Loucy (cell line): ENCODE data around the gene PHF19.

Experiments
- H2AFZ ChIP-seq: fragments of 200-600 bp; sonication (generic); 2 replicates; pipeline ENCODE4 v1.6.0; 2016; ENCODE audit warnings: antibody characterized with exemption, mild to moderate bottlenecking, low read length, moderate library complexity
- H3F3A ChIP-seq: fragments of 200-600 bp; 2 replicates; pipeline ENCODE4 v1.6.0; 2016; ENCODE audit warnings: antibody characterized with exemption, low read depth, mild to moderate bottlenecking
- H3K27me3 ChIP-seq: fragments of 200-600 bp; sonication (generic); 2 replicates; pipeline ENCODE4 v1.6.1; 2014; ENCODE audit warnings: low read length, mild to moderate bottlenecking; ENCODE audit not compliant: insufficient read depth, poor library complexity, severe bottlenecking
- H3K36me3 ChIP-seq: fragments of 200-600 bp; sonication (generic); 2 replicates; pipeline ENCODE4 v1.6.1; 2016; ENCODE audit warnings: low read length; ENCODE audit not compliant: insufficient read depth
- H3K4me1 ChIP-seq: fragments of 200-600 bp; sonication (generic); 2 replicates; pipeline ENCODE4 v1.5.1; 2014; ENCODE audit warnings: low read length, mild to moderate bottlenecking; ENCODE audit not compliant: insufficient read depth, poor library complexity, severe bottlenecking
- H3K4me2 ChIP-seq: fragments of 200-600 bp; sonication (generic); 2 replicates; pipeline ENCODE4 v1.6.0; 2014; ENCODE audit warnings: antibody characterized with exemption, low read length, low read depth, mild to moderate bottlenecking; ENCODE audit not compliant: poor library complexity, severe bottlenecking
- H3K4me3 ChIP-seq: fragments of 200-600 bp; sonication (generic); 2 replicates; pipeline ENCODE4 v1.5.1; 2014; ENCODE audit warnings: low read length, mild to moderate bottlenecking, mixed read lengths; ENCODE audit not compliant: poor library complexity, severe bottlenecking
- H3K79me2 ChIP-seq: fragments of 200-600 bp; sonication (generic); 2 replicates; pipeline ENCODE4 v1.6.1; 2014; ENCODE audit warnings: low read length; ENCODE audit not compliant: insufficient read depth
- H3K9ac ChIP-seq: fragments of 200-600 bp; sonication (generic); 2 replicates; pipeline ENCODE4 v1.6.0; 2014; ENCODE audit warnings: mild to moderate bottlenecking, low read depth, low read length, moderate library complexity; ENCODE audit not compliant: poor library complexity, severe bottlenecking
- H3K9me2 ChIP-seq: fragments of 200-600 bp; sonication (generic); replicated peaks from 2 replicates; pipeline ENCODE4 v1.6.1; 2016; ENCODE audit warnings: low read depth, low read length, mixed read lengths
- H3K9me3 ChIP-seq: fragments of 200-600 bp; sonication (generic); 2 replicates; pipeline ENCODE4 v1.6.1; 2014; ENCODE audit warnings: mild to moderate bottlenecking, antibody characterized with exemption, low read length, low read depth; ENCODE audit not compliant: insufficient read depth
- H4K20me1 ChIP-seq: fragments of 200-600 bp; sonication (generic); 2 replicates; pipeline ENCODE4 v1.6.0; 2014; ENCODE audit warnings: antibody characterized with exemption, low read length, mild to moderate bottlenecking; ENCODE audit not compliant: insufficient read depth, poor library complexity, severe bottlenecking
- EZH2phosphoT487 ChIP-seq: fragments of 200-600 bp; IDR thresholded peaks from 2 replicates; pipeline ENCODE4 v1.6.1; 2018; ENCODE audit warnings: antibody characterized with exemption, mild to moderate bottlenecking, moderate library complexity, borderline replicate concordance
- TF ChIP-seq, protein P1 (sequence below): fragments of 200-600 bp; sonication (generic); conservative IDR thresholded peaks from 2 replicates; pipeline ENCODE4 v1.5.1; 2014; ENCODE audit warnings: mild to moderate bottlenecking, antibody characterized with exemption, low read length

PHF19 gene

DNA sequence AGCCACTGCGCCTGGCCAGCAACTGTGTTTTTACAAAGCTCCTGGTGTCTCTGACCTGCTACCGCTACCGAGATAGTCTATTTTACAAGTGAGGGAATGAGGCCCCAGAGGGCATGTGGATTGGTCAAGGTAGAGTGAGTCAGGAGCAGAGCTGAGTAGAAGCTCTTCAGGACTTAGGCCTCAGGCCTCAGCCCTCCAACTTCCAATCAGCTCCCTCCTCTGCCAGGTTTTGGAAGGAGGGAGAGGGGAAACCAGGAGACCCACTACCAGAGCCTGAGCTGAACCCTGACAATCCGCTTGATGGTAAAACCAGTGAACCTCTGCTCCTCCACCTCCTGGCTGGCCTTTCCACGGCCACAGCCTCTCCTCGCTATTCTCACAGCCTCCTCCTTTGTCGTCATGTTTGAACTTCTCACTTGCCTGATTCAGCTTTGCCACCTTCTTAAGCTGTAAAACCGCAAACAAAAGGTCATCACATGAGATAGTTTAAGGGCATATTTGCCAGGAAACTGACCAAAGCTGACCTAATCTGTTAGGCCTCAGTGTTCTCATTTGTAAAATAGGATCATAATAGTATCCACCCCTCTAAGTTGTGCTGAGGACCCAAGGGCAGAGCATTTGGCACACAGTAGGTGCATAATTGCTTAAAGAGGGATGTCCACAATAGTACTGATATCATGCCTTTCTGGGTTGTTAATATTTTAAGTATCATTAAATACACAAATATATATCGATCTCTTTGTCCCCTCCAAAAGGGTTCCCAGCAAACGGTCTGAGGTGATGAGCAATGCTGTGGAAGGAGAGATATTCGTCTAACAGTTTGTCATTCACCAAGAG lies 47.9 kb upstream of the PHF19 start:
- Histone ChIP-seq H3K4me1 (peaks cover 64% of the 10 kb centered on the region), H3F3A (no peaks in the 10 kb centered on the region; the same call in 1 of the 2 replicates), H3K4me2 (peak overlapping the region; percentile 52), H3K9me2 (no peaks in the 10 kb centered on the region), H3K79me2 (peaks cover 9% of the 10 kb centered on the region; the same call in 1 of the 2 replicates), H3K36me3 (no peaks in the 10 kb centered on the region), H3K9me3 (no peaks in the 10 kb centered on the region), H3K9ac (peak overlapping the region; percentile 61), H4K20me1 (no peaks in the 10 kb centered on the region), H3K4me3 (peak overlapping the region; percentile 8), H2AFZ (no peak overlapping the region), H3K27me3 (no peaks in the 10 kb centered on the region)
- TF ChIP-seq, protein P1, sequence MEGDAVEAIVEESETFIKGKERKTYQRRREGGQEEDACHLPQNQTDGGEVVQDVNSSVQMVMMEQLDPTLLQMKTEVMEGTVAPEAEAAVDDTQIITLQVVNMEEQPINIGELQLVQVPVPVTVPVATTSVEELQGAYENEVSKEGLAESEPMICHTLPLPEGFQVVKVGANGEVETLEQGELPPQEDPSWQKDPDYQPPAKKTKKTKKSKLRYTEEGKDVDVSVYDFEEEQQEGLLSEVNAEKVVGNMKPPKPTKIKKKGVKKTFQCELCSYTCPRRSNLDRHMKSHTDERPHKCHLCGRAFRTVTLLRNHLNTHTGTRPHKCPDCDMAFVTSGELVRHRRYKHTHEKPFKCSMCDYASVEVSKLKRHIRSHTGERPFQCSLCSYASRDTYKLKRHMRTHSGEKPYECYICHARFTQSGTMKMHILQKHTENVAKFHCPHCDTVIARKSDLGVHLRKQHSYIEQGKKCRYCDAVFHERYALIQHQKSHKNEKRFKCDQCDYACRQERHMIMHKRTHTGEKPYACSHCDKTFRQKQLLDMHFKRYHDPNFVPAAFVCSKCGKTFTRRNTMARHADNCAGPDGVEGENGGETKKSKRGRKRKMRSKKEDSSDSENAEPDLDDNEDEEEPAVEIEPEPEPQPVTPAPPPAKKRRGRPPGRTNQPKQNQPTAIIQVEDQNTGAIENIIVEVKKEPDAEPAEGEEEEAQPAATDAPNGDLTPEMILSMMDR: no peak
- TF ChIP-seq EZH2phosphoT487: no peak

DNA sequence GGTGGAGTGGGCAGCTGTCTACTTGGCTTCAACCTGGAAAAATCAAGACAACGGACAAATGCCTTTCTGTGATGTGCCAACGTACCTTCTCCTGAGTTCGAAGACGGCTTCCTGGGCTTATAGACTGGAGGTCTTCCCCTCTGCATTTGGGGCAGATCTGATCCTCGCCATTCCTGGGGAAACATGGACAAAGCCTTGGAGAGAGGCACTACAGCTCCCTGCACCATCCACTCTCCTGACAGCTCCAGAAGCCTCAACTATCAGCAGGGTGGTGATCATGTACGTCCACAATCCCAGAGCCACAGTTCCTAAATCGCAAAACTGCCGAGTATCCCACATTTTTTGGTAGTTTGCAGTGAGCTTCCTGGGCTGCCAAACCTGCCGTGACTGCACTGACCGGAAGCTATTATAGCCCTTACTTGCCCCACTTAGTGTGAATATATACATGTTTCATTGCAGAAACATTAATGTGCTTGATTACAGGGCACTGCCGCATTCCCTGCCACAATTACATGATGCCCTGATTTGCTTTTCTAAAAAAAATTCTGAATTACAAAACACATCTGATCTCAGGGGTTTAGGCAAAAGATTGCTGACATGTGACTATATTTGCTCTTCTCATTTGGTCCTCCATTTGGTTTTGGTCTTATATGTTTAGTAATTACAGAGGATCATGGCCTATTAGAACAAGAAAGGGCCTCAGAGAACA lies 46.8 kb upstream of the PHF19 start:
- no peak overlapping the region for H3K9ac ChIP-seq
- no peaks in the 10 kb centered on the region for H3K36me3 ChIP-seq
- no peak overlapping the region for H2AFZ ChIP-seq
- no peak overlapping the region for H3K4me3 ChIP-seq
- no peaks in the 10 kb centered on the region for H3K9me2 ChIP-seq
- H3K27me3 ChIP-seq: no peaks in the 10 kb centered on the region
- H3F3A ChIP-seq: no peaks in the 10 kb centered on the region
- peaks cover 9% of the 10 kb centered on the region; the same call in 1 of the 2 replicates for H3K79me2 ChIP-seq
- H3K9me3 ChIP-seq: no peaks in the 10 kb centered on the region
- TF ChIP-seq, protein P1: no peak
- TF ChIP-seq EZH2phosphoT487: no peak
- no peak overlapping the region for H3K4me2 ChIP-seq
- H4K20me1 ChIP-seq: no peaks in the 10 kb centered on the region
- H3K4me1 ChIP-seq: peaks cover 65% of the 10 kb centered on the region

DNA sequence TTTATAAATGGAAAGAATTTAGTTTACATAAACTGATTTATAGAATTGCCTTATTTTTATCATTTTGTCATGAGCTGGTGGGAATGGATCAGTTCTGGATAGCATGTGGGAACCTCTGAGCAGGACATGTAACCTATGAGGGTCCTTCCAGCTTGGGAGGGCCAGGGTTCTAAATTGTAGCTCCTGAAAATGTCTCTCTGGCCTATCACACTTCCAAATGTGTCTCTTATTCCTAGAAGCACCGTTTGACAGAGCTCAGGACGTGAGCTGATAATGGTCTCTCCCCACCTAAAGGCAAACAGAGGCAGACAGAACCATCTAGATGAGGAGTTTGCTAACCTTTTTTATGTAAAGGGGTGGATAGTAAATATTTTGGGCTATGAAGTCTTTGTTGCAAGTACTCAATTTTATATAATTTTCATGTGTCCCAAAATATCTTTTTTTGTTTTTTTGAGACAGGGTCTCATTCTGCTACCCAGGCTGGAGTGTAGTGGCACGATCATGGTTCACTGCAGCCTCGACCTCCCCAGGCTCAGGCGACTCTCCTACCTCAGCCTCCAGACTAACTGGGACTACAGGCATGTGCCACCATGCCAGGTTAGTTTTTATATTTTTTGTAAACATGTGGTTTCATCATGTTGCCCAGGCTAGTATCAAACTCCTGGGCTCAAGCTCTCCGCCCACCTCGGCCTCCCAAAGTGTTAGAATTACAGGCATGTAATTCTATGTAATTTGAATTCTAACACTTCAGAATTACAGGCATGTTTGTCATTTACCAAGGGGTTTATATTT lies 45.6 kb upstream of the PHF19 start:
- no peak overlapping the region for H3K9ac ChIP-seq
- no peak overlapping the region for H3K4me2 ChIP-seq
- peaks cover 58% of the 10 kb centered on the region for H3K4me1 ChIP-seq
- no peak overlapping the region for H3K4me3 ChIP-seq
- TF ChIP-seq EZH2phosphoT487: no peak
- TF ChIP-seq, protein P1: no peak
- no peaks in the 10 kb centered on the region for H3K36me3 ChIP-seq
- H3K9me2 ChIP-seq: no peaks in the 10 kb centered on the region
- H4K20me1 ChIP-seq: no peaks in the 10 kb centered on the region
- no peak overlapping the region for H2AFZ ChIP-seq
- H3K79me2 ChIP-seq: no peaks in the 10 kb centered on the region; the same call in 1 of the 2 replicates
- H3K9me3 ChIP-seq: no peaks in the 10 kb centered on the region
- no peaks in the 10 kb centered on the region for H3K27me3 ChIP-seq
- no peaks in the 10 kb centered on the region for H3F3A ChIP-seq
